HepG2 (cell line): ENCODE results near the gene ADH4. TPM values are rescaled to one million over a fixed set of nuclear protein-coding genes. Genes with fewer than 3 reads are reported as not detected.

Experiments used
- CTCF ChIP-seq: sonication (generic); formaldehyde crosslinking; IDR thresholded peaks from 2 replicates; pipeline ENCODE4 v1.5.0; 2020; ENCODE audit warnings: mild to moderate bottlenecking, missing genetic modification reagents, moderate library complexity
- ELF3 ChIP-seq: IDR thresholded peaks from 2 replicates; pipeline ENCODE4 v1.6.1; 2016; ENCODE audit warnings: missing genetic modification reagents, missing compliant biosample characterization
- ESRRA ChIP-seq: sonication (generic); formaldehyde crosslinking; IDR thresholded peaks from 2 replicates; pipeline ENCODE4 v1.5.1; 2020; ENCODE audit warnings: mild to moderate bottlenecking, low read depth, missing genetic modification reagents
- GABPA ChIP-seq, 2 experiments: IDR thresholded peaks; 2 replicates each; pipeline ENCODE4 v1.6.1; 2011 to 2016; ENCODE audit warnings: low read depth in 2 of 2, low read length in 1 of 2, missing biosample characterization in 1 of 2, missing genetic modification characterization in 1 of 2
- HNF1A ChIP-seq, 2 experiments: sonication (generic) in 1 of 2; formaldehyde crosslinking in 1 of 2; IDR thresholded peaks; 2 replicates each; pipeline versions ENCODE4 v1.4.0 to v1.6.1; 2016 to 2020; ENCODE audit warnings: borderline replicate concordance in 1 of 2, low read depth in 1 of 2, mild to moderate bottlenecking in 1 of 2, missing genetic modification reagents in 1 of 2
- HOXA7 ChIP-seq: sonication (generic); formaldehyde crosslinking; IDR thresholded peaks from 2 replicates; pipeline ENCODE4 v1.8.1; 2022; ENCODE audit warnings: mild to moderate bottlenecking, missing genetic modification reagents, moderate library complexity
- ISL2 ChIP-seq: sonication (generic); formaldehyde crosslinking; IDR thresholded peaks from 2 replicates; pipeline ENCODE4 v1.5.0; 2020; ENCODE audit warnings: missing genetic modification reagents
- NFATC3 ChIP-seq: sonication (generic); formaldehyde crosslinking; IDR thresholded peaks from 2 replicates; pipeline ENCODE4 v1.5.1; 2020; ENCODE audit warnings: mild to moderate bottlenecking, missing genetic modification reagents
- SRSF1 ChIP-seq: fragments of 200-400 bp; formaldehyde crosslinking; optimal IDR thresholded peaks from 2 replicates; pipeline ENCODE3; 2017; ENCODE audit warnings: mild to moderate bottlenecking, low read depth, low read length, moderate library complexity
- TBX2 ChIP-seq: sonication (generic); formaldehyde crosslinking; IDR thresholded peaks from 2 replicates; pipeline ENCODE4 v1.5.0; 2020; ENCODE audit warnings: missing genetic modification reagents, mild to moderate bottlenecking, borderline replicate concordance
- ZBTB10 ChIP-seq: sonication (generic); formaldehyde crosslinking; IDR thresholded peaks from 2 replicates; pipeline ENCODE4 v1.4.0; 2020; ENCODE audit warnings: missing genetic modification reagents, borderline replicate concordance
- ZNF256 ChIP-seq: sonication (generic); formaldehyde crosslinking; conservative IDR thresholded peaks from 2 replicates; pipeline ENCODE4 v1.4.0; 2020; ENCODE audit warnings: missing genetic modification reagents
- ZNF317 ChIP-seq: sonication (generic); formaldehyde crosslinking; IDR thresholded peaks from 2 replicates; pipeline ENCODE4 v1.5.0; 2020; ENCODE audit warnings: mild to moderate bottlenecking, missing genetic modification reagents
- polyA plus RNA-seq, 8 experiments: library from polyadenylated mRNA; depleted of rRNA in 3 of 8; stranded (reverse) in 7 of 8; unstranded in 1 of 8; fragments of >200 nt; fragmentation: Illumina TruSeq in 4 of 8; extraction: Trizol in 4 of 8; gene quantifications; 2 replicates each; pipeline versions ENCODE4 v1.2.1 to v1.2.3, GENCODE V29; 2011 to 2016; ENCODE audit warnings: low read depth in 4 of 8, missing spikeins in 1 of 8, mixed read lengths in 1 of 8; ENCODE audit not compliant: insufficient read depth in 1 of 8
- total RNA-seq, 5 experiments: library from RNA; depleted of rRNA; stranded (reverse); fragments of >200 nt; fragmentation: Illumina TruSeq; extraction: Trizol; gene quantifications; 2 replicates each; pipeline ENCODE4 v1.2.3, GENCODE V29; 2016; ENCODE audit warnings: low read depth in 1 of 5
- TF ChIP-seq, protein P1 (sequence below), 2 experiments: IDR thresholded peaks; 2 replicates each; pipeline ENCODE4 v1.6.1; 2011 to 2012; ENCODE audit warnings: low read length in 2 of 2, borderline replicate concordance in 1 of 2, low read depth in 1 of 2, mild to moderate bottlenecking in 1 of 2, moderate library complexity in 1 of 2

The ADH4 gene
- total and polyA plus RNA-seq, 2 of the 13 experiments (the other 11 are each of a cell fraction or from before 2014, with no cell fraction given), result 24.3 to 31.1 TPM

DNA sequence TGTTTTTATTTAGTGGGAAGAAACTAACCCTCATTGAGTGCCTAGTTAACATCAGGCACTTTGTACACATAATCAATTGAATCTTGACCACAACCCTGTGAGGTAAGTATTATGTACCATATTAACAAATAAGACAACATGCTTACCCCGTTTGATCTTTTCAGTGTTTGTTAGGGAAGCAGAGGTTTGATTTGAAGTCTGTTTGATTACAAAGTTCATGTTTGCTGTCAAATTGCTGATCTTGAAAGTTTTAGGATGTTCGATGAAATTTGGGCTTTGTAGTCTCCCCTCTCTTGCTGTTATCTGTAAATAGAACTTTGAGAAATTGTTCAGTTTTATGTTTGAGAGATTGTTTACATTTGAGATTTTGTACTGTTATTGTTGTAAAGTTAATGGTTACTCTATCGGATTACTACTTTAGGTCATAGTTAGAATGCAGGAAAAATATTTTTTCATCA is 13.4 kb upstream of the ADH4 start (continued):
- TF ChIP-seq ZBTB10 (CRISPR knock-in tag) (no peak), ISL2 (CRISPR knock-in tag) (peak; percentile 100), ZNF256 (CRISPR knock-in tag) (no peak), NFATC3 (CRISPR knock-in tag) (no peak), ELF3 (peak; percentile 92), ESRRA (peak; percentile 68; the same call in 1 of the 2 replicates), SRSF1 (no peak), CTCF (CRISPR knock-in tag) (no peak), HNF1A (IDR thresholded peaks at IDR 0.05; ENCODE audit: low read depth) (peak; percentile 99), HNF1A (CRISPR knock-in tag; IDR thresholded peaks at IDR 0.05; ENCODE audit: borderline replicate concordance) (peak; percentile 100), GABPA (IDR thresholded peaks at IDR 0.05; ENCODE audit: low read depth, low read length) (no peak), GABPA (CRISPR knock-in tag; IDR thresholded peaks at IDR 0.05; ENCODE audit: low read depth) (peak; percentile 34; the same call in 1 of the 2 replicates), TBX2 (CRISPR knock-in tag) (peak; percentile 95), ZNF317 (CRISPR knock-in tag) (peak; percentile 28; the same call in 1 of the 2 replicates), HOXA7 (no peak)
- TF ChIP-seq, protein P1, sequence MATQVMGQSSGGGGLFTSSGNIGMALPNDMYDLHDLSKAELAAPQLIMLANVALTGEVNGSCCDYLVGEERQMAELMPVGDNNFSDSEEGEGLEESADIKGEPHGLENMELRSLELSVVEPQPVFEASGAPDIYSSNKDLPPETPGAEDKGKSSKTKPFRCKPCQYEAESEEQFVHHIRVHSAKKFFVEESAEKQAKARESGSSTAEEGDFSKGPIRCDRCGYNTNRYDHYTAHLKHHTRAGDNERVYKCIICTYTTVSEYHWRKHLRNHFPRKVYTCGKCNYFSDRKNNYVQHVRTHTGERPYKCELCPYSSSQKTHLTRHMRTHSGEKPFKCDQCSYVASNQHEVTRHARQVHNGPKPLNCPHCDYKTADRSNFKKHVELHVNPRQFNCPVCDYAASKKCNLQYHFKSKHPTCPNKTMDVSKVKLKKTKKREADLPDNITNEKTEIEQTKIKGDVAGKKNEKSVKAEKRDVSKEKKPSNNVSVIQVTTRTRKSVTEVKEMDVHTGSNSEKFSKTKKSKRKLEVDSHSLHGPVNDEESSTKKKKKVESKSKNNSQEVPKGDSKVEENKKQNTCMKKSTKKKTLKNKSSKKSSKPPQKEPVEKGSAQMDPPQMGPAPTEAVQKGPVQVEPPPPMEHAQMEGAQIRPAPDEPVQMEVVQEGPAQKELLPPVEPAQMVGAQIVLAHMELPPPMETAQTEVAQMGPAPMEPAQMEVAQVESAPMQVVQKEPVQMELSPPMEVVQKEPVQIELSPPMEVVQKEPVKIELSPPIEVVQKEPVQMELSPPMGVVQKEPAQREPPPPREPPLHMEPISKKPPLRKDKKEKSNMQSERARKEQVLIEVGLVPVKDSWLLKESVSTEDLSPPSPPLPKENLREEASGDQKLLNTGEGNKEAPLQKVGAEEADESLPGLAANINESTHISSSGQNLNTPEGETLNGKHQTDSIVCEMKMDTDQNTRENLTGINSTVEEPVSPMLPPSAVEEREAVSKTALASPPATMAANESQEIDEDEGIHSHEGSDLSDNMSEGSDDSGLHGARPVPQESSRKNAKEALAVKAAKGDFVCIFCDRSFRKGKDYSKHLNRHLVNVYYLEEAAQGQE (IDR thresholded peaks at IDR 0.05; ENCODE audit: borderline replicate concordance in 1 of 2, low read depth in 1 of 2, low read length in 2 of 2), result peak in 1 of 2 experiments; percentile 79; a peak in 2 of 4 replicates
